Left lung (tissue), 10 donors: ENCODE results near the gene GET4. TPM values are rescaled to one million over a fixed set of nuclear protein-coding genes. Genes with fewer than 3 reads are reported as not detected.

ENCODE experiments used
- ATAC-seq: fragments of 200-7000 bp; cut with Tn5 transposase; one replicate; pipeline ENCODE4 v1.9.1; 2020; ENCODE audit warnings: moderate library complexity
- DNase-seq, 4 donors: peaks; one replicate each; pipeline ENCODE4 v3.0.0-alpha.2; 2013 to 2020
- H3K27ac ChIP-seq, 2 donors: fragments of 200-600 bp; sonication (generic) in 1 of 2; one replicate each; pipeline versions ENCODE4 v1.5.0 to v1.8.0; 2020 to 2021
- H3K27me3 ChIP-seq, 2 donors: fragments of 200-600 bp; sonication (generic) in 1 of 2; one replicate each; pipeline versions ENCODE4 v1.5.0 to v1.8.0; 2020 to 2021
- H3K36me3 ChIP-seq, 2 donors: fragments of 200-600 bp; sonication (generic) in 1 of 2; one replicate each; pipeline versions ENCODE4 v1.5.0 to v1.8.0; 2020 to 2021
- H3K4me1 ChIP-seq, 2 donors: fragments of 200-600 bp; one replicate each; pipeline ENCODE4 v1.8.0; 2021
- H3K4me3 ChIP-seq, 2 donors: fragments of 200-600 bp; sonication (generic) in 1 of 2; one replicate each; pipeline versions ENCODE4 v1.5.0 to v1.8.0; 2020 to 2021; ENCODE audit warnings: mild to moderate bottlenecking in 1 of 2
- H3K9me3 ChIP-seq, 2 donors: fragments of 200-600 bp; sonication (generic) in 1 of 2; one replicate each; pipeline versions ENCODE4 v1.5.0 to v1.8.0; 2020 to 2021
- intact Hi-C, 2 donors: fragments of 100-400 bp; cut with DNase I; formaldehyde crosslinking; loops; one replicate each; pipeline versions ENCODE4 v1.11.2 to v1.14.2; 2022
- polyA plus RNA-seq, 6 donors: library from polyadenylated mRNA; unstranded; fragments of 120-200 nt; gene quantifications; one replicate each; pipeline ENCODE4 v1.2.1, GENCODE V29; 2013; ENCODE audit not compliant: insufficient read length in 6 of 6
- total RNA-seq, 2 donors: library from RNA; stranded (reverse); fragmentation: NEBNext Ultra II Directional; extraction: Animal tissue kit (Norgen Biotek cat#: 25700); gene quantifications; one replicate each; pipeline ENCODE4 v1.2.1, GENCODE V29; 2021
- TF ChIP-seq, protein P1 (sequence below), 2 donors: fragments of 200-600 bp; sonication (generic) in 1 of 2; IDR thresholded peaks; one replicate each; pipeline versions ENCODE4 v1.5.0 to v1.8.0; 2021; ENCODE audit warnings: antibody characterized with exemption in 2 of 2
- donor health status: DM: no; HTN: yes; CAD: no.
- donor health status: DM: no; HTN: no; CAD: no.

Gene GET4
- total and polyA plus RNA-seq, 8 donors = 25.0 to 39.0 (median 31.1) TPM

GRCh38 chr7:892648-893593 lies 16.6 kb downstream of the GET4 start:
- Histone ChIP-seq H3K9me3 (no peaks in the 10 kb centered on the region), H3K4me3 (no peak overlapping the region), H3K27ac (no peak overlapping the region), H3K4me1 (peaks cover 0 to 6% of the 10 kb centered on the region in 2 donors), H3K27me3 (no peaks in the 10 kb centered on the region), H3K36me3 (peaks cover 0 to 83% of the 10 kb centered on the region in 2 donors)
- ATAC-seq (no peak), DNase-seq (peak in 1 of 4 donors; percentile 37)
- intact Hi-C loops = no loop called here
- TF ChIP-seq, protein P1, sequence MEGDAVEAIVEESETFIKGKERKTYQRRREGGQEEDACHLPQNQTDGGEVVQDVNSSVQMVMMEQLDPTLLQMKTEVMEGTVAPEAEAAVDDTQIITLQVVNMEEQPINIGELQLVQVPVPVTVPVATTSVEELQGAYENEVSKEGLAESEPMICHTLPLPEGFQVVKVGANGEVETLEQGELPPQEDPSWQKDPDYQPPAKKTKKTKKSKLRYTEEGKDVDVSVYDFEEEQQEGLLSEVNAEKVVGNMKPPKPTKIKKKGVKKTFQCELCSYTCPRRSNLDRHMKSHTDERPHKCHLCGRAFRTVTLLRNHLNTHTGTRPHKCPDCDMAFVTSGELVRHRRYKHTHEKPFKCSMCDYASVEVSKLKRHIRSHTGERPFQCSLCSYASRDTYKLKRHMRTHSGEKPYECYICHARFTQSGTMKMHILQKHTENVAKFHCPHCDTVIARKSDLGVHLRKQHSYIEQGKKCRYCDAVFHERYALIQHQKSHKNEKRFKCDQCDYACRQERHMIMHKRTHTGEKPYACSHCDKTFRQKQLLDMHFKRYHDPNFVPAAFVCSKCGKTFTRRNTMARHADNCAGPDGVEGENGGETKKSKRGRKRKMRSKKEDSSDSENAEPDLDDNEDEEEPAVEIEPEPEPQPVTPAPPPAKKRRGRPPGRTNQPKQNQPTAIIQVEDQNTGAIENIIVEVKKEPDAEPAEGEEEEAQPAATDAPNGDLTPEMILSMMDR (IDR thresholded peaks at IDR 0.05) = no peak

GRCh38 chr7:893686-894085 lies 17.3 kb downstream of the GET4 start:
- Histone ChIP-seq H3K9me3 (no peaks in the 10 kb centered on the region), H3K27ac (no peak overlapping the region), H3K4me3 (no peak overlapping the region), H3K4me1 (peaks cover 0 to 10% of the 10 kb centered on the region in 2 donors), H3K27me3 (no peaks in the 10 kb centered on the region), H3K36me3 (peaks cover 0 to 83% of the 10 kb centered on the region in 2 donors)
- no peak for ATAC-seq
- intact Hi-C loops = no loop called here
- DNase-seq = peak in 1 of 4 donors; percentile 77
- TF ChIP-seq, protein P1 (IDR thresholded peaks at IDR 0.05) = no peak

- ATAC-seq = no peak
- DNase-seq = peak in 1 of 4 donors; percentile 80
- H3K27me3 ChIP-seq = no peaks in the 10 kb centered on the region
- no peak overlapping the region for H3K27ac ChIP-seq
- peaks cover 0 to 83% of the 10 kb centered on the region in 2 donors for H3K36me3 ChIP-seq
- no peaks in the 10 kb centered on the region for H3K9me3 ChIP-seq
- TF ChIP-seq, protein P1 (IDR thresholded peaks at IDR 0.05) = no peak
- no peak overlapping the region for H3K4me3 ChIP-seq
- H3K4me1 ChIP-seq = peaks cover 0 to 10% of the 10 kb centered on the region in 2 donors
- intact Hi-C loops = no loop called here
Observed at GRCh38 chr7:894164-894867, 18.0 kb downstream of the GET4 start.

GRCh38 chr7:894927-895450 lies 18.6 kb downstream of the GET4 start:
- H3K4me3 ChIP-seq = no peak overlapping the region
- peak in 1 of 4 donors; percentile 61 for DNase-seq
- no peak overlapping the region for H3K27ac ChIP-seq
- intact Hi-C loops = no loop called here
- TF ChIP-seq, protein P1 (IDR thresholded peaks at IDR 0.05) = no peak
- no peaks in the 10 kb centered on the region for H3K27me3 ChIP-seq
- no peaks in the 10 kb centered on the region for H3K9me3 ChIP-seq
- no peak for ATAC-seq
- H3K4me1 ChIP-seq = peaks cover 0 to 10% of the 10 kb centered on the region in 2 donors
- H3K36me3 ChIP-seq = peaks cover 0 to 88% of the 10 kb centered on the region in 2 donors
